Keratinocyte (primary cell): ENCODE measurements around the gene PNP. TPM values are rescaled to one million over a fixed set of nuclear protein-coding genes. Genes with fewer than 3 reads are reported as not detected.
"Not testable (repeated sequence)": the region's sequence is repeated elsewhere in the genome, so short reads cannot be mapped to it uniquely, and the experiment has no call there.

Source experiments
- DNase-seq: peaks from one replicate; pipeline ENCODE4 v3.0.0-alpha.2; 2011; ENCODE audit warnings: low read depth, missing footprints, low spot score
- FAIRE-seq: peaks from 2 replicates; lab custom pipeline; 2011; peaks lifted over from hg19 to GRCh38; lab: Jason Lieb, UNC
- H2AFZ ChIP-seq: 2 replicates; pipeline ENCODE4 v1.6.0; 2012; ENCODE audit warnings: low read length, control low read depth, inconsistent platforms; ENCODE audit not compliant: control insufficient read depth
- H3K27ac ChIP-seq: 2 replicates; pipeline ENCODE4 v1.5.1; 2011; ENCODE audit warnings: low read length; ENCODE audit not compliant: control insufficient read depth, insufficient read depth
- H3K27me3 ChIP-seq: 3 replicates; pipeline ENCODE4 v1.6.0; 2011; ENCODE audit warnings: low read length; ENCODE audit not compliant: control insufficient read depth, insufficient read depth; ENCODE audit errors: extremely low read depth
- H3K36me3 ChIP-seq, 2 experiments: 2 replicates in 1 of 2; 3 replicates in 1 of 2; pipeline ENCODE4 v1.5.1; 2011; ENCODE audit warnings: low read length in 2 of 2, mild to moderate bottlenecking in 1 of 2; ENCODE audit not compliant: control insufficient read depth in 2 of 2, insufficient read depth in 2 of 2; ENCODE audit errors: extremely low read depth in 1 of 2
- H3K4me1 ChIP-seq: 3 replicates; pipeline ENCODE4 v1.5.1; 2011; ENCODE audit warnings: low read length; ENCODE audit not compliant: control insufficient read depth, insufficient read depth; ENCODE audit errors: extremely low read depth
- H3K4me2 ChIP-seq: 3 replicates; pipeline ENCODE4 v1.6.0; 2011; ENCODE audit warnings: low read depth, low read length; ENCODE audit not compliant: control insufficient read depth, insufficient read depth; ENCODE audit errors: extremely low read depth
- H3K4me3 ChIP-seq, 3 experiments: fragments of 200-600 bp in 1 of 3; sonication (generic) in 1 of 3; 2 replicates in 2 of 3; 3 replicates in 1 of 3; pipeline ENCODE4 v1.5.1; 2011 to 2016; ENCODE audit warnings: low read length in 3 of 3, mild to moderate bottlenecking in 3 of 3, control low read depth in 2 of 3, inconsistent platforms in 1 of 3, low read depth in 1 of 3, mixed read lengths in 1 of 3, mixed run types in 1 of 3, moderate library complexity in 1 of 3; ENCODE audit not compliant: control insufficient read depth in 2 of 3, insufficient read depth in 2 of 3; ENCODE audit errors: extremely low read depth in 1 of 3
- H3K79me2 ChIP-seq: 2 replicates; pipeline ENCODE4 v1.6.0; 2012; ENCODE audit warnings: low read length; ENCODE audit not compliant: control insufficient read depth, insufficient read depth
- H3K9ac ChIP-seq: 3 replicates; pipeline ENCODE4 v1.6.0; 2011; ENCODE audit warnings: low read length; ENCODE audit not compliant: control insufficient read depth, insufficient read depth; ENCODE audit errors: extremely low read depth
- H3K9me1 ChIP-seq: 3 replicates; pipeline ENCODE4 v1.6.0; 2011; ENCODE audit warnings: low read length; ENCODE audit not compliant: control insufficient read depth, insufficient read depth; ENCODE audit errors: extremely low read depth
- H3K9me3 ChIP-seq: 2 replicates; pipeline ENCODE4 v1.5.1; 2012; ENCODE audit warnings: low read depth, low read length; ENCODE audit not compliant: control insufficient read depth
- H4K20me1 ChIP-seq: 3 replicates; pipeline ENCODE4 v1.6.0; 2011; ENCODE audit warnings: low read length; ENCODE audit not compliant: control insufficient read depth, insufficient read depth; ENCODE audit errors: extremely low read depth
- EZH2 ChIP-seq: IDR thresholded peaks from one replicate; pipeline ENCODE4 v1.6.1; 2012; ENCODE audit warnings: inconsistent platforms, mild to moderate bottlenecking, low read length, moderate library complexity
- dilution Hi-C: fragments of 300-500 bp; cut with MboI; formaldehyde crosslinking; loops from one replicate; pipeline ENCODE4 v1.7.0; 2020; ENCODE audit warnings: low sequenced_read_pairs; ENCODE audit not compliant: extremely low pct_ligation_motif_present
- polyA plus RNA-seq, 5 experiments: library from polyadenylated mRNA; depleted of rRNA in 3 of 5; stranded (reverse) in 3 of 5; stranded (forward) in 1 of 5; unstranded in 1 of 5; fragments of >200 nt; gene quantifications; 1 replicate in 1 of 5; 2 replicates in 3 of 5; 3 replicates in 1 of 5; pipeline versions ENCODE4 v1.2.1 to v1.2.3, GENCODE V29; 2011 to 2012; ENCODE audit warnings: missing spikeins in 2 of 5, low read depth in 1 of 5, low replicate concordance in 1 of 5
- TF ChIP-seq, protein P1 (sequence below), 3 experiments: IDR thresholded peaks in 1 of 3; conservative IDR thresholded peaks in 1 of 3; optimal IDR thresholded peaks in 1 of 3; 2 replicates in 2 of 3; 3 replicates in 1 of 3; pipeline versions ENCODE3 to v1.5.1; 2011; ENCODE audit warnings: low read length in 3 of 3, mild to moderate bottlenecking in 3 of 3, moderate library complexity in 2 of 3, control low read depth in 1 of 3, inconsistent platforms in 1 of 3; ENCODE audit not compliant: insufficient read depth in 2 of 3; ENCODE audit errors: extremely low read depth in 1 of 3

Gene PNP
- polyA plus RNA-seq, 1 donor (not counting 4 experiments of a cell fraction or from before 2014, with no cell fraction given) = 325 TPM

- no peak for DNase-seq
- H3K9ac ChIP-seq = no peak overlapping the region
- H3K9me1 ChIP-seq = no peaks in the 10 kb centered on the region
- H4K20me1 ChIP-seq = no peaks in the 10 kb centered on the region
- peaks cover 12% of the 10 kb centered on the region for H3K4me1 ChIP-seq
- no peak overlapping the region for H3K4me3 ChIP-seq
- no peak overlapping the region for H3K27ac ChIP-seq
- no peak overlapping the region for H3K4me2 ChIP-seq
- TF ChIP-seq EZH2 = no peak
- TF ChIP-seq, protein P1, sequence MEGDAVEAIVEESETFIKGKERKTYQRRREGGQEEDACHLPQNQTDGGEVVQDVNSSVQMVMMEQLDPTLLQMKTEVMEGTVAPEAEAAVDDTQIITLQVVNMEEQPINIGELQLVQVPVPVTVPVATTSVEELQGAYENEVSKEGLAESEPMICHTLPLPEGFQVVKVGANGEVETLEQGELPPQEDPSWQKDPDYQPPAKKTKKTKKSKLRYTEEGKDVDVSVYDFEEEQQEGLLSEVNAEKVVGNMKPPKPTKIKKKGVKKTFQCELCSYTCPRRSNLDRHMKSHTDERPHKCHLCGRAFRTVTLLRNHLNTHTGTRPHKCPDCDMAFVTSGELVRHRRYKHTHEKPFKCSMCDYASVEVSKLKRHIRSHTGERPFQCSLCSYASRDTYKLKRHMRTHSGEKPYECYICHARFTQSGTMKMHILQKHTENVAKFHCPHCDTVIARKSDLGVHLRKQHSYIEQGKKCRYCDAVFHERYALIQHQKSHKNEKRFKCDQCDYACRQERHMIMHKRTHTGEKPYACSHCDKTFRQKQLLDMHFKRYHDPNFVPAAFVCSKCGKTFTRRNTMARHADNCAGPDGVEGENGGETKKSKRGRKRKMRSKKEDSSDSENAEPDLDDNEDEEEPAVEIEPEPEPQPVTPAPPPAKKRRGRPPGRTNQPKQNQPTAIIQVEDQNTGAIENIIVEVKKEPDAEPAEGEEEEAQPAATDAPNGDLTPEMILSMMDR (optimal IDR thresholded peaks at IDR 0.05 in 1 of 3, IDR thresholded peaks at IDR 0.05 in 1 of 3, conservative IDR thresholded peaks at IDR 0.05 in 1 of 3; ENCODE audit: extremely low read depth in 1 of 3, insufficient read depth in 2 of 3, low read length in 3 of 3) = no peak
- H3K27me3 ChIP-seq = no peaks in the 10 kb centered on the region
- dilution Hi-C loops = no loop called here
- no peak for FAIRE-seq
- no peak overlapping the region for H2AFZ ChIP-seq
- H3K79me2 ChIP-seq = no peaks in the 10 kb centered on the region
- no peaks in the 10 kb centered on the region for H3K9me3 ChIP-seq
- H3K36me3 ChIP-seq = no peaks in the 10 kb centered on the region
Measured at GRCh38 chr14:20503898-20504297, 34.7 kb downstream of the PNP start.

- H3K27ac ChIP-seq, H3K9me3 ChIP-seq, FAIRE-seq, H3K4me2 ChIP-seq, DNase-seq, H3K4me1 ChIP-seq, H3K9ac ChIP-seq, H3K36me3 ChIP-seq, H3K79me2 ChIP-seq, dilution Hi-C loops, H2AFZ ChIP-seq, H4K20me1 ChIP-seq, H3K9me1 ChIP-seq, H3K27me3 ChIP-seq, H3K4me3 ChIP-seq: not testable (repeated sequence)
Measured at GRCh38 chr14:20506276-20506675, 37.1 kb downstream of the PNP start.

GRCh38 chr14:20506752-20507151, 37.5 kb downstream of the PNP start:
- H3K9ac ChIP-seq, H3K9me3 ChIP-seq, H3K4me3 ChIP-seq, H3K36me3 ChIP-seq, FAIRE-seq, DNase-seq, H3K4me1 ChIP-seq, H3K27me3 ChIP-seq, H3K79me2 ChIP-seq, H4K20me1 ChIP-seq, H3K27ac ChIP-seq, dilution Hi-C loops, H3K9me1 ChIP-seq, H2AFZ ChIP-seq, H3K4me2 ChIP-seq: not testable (repeated sequence)

DNA sequence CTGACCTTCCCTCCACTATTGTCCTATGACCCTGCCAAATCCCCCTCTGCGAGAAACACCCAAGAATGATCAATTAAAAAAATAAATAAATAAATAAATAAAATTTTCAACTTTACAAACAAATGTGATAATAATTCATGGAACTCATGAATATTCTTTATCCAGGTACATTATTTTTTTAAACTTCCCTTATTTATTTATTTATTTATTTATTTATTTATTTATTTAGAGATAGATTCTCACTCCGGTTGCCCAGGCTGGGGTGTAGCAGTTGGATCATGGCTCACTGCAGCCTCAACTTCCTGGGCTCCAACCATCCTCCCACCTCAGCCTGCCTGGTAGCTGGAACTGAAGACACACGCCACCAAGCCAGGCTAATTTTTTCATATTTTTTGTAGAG, 38.3 kb downstream of the PNP start:
- H3K9ac ChIP-seq, H4K20me1 ChIP-seq, H3K79me2 ChIP-seq, H3K27ac ChIP-seq, FAIRE-seq, H3K4me2 ChIP-seq, dilution Hi-C loops, H3K4me1 ChIP-seq, H2AFZ ChIP-seq, H3K36me3 ChIP-seq, H3K27me3 ChIP-seq, H3K4me3 ChIP-seq, DNase-seq, H3K9me3 ChIP-seq, H3K9me1 ChIP-seq: not testable (repeated sequence)
